DOHH2 (cell line): Measurements from ENCODE around the gene HORMAD1.

Experiments
- EZH2phosphoT487 ChIP-seq: fragments of 200-600 bp; sonication (generic); IDR thresholded peaks from 2 replicates; pipeline ENCODE4 v1.6.1; 2017; ENCODE audit warnings: borderline replicate concordance, mild to moderate bottlenecking, antibody characterized with exemption, low read length, moderate library complexity, mixed read lengths
- TF ChIP-seq, protein P1 (sequence below): fragments of 200-600 bp; sonication (generic); IDR thresholded peaks from one replicate; pipeline ENCODE4 v1.5.1; 2014; ENCODE audit warnings: antibody characterized with exemption, mild to moderate bottlenecking, low read depth, low read length; ENCODE audit not compliant: poor library complexity, severe bottlenecking

DNA sequence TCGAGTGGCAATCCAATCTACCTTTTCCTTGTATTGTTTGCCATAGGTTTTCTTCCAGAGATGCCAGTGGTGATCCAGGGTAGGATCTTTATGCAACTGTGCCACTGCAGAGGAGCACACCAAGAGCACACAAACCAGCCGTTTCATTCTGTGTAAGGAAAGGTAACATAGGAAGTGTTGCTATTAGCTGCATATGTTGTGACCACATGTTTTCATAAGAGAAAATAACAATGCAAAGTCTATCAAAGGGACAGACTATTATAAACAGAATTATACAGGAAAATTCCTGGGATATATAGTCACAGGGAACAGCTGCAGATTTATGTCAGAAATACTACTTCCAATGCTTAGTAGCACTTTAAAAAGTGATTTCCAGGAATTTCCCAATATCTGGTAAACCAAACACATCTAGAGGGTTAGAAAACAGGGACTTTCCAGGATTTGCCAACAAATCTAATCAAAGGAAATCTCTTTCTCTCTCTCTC is 44.0 kb upstream of the HORMAD1 start:
- TF ChIP-seq, protein P1, sequence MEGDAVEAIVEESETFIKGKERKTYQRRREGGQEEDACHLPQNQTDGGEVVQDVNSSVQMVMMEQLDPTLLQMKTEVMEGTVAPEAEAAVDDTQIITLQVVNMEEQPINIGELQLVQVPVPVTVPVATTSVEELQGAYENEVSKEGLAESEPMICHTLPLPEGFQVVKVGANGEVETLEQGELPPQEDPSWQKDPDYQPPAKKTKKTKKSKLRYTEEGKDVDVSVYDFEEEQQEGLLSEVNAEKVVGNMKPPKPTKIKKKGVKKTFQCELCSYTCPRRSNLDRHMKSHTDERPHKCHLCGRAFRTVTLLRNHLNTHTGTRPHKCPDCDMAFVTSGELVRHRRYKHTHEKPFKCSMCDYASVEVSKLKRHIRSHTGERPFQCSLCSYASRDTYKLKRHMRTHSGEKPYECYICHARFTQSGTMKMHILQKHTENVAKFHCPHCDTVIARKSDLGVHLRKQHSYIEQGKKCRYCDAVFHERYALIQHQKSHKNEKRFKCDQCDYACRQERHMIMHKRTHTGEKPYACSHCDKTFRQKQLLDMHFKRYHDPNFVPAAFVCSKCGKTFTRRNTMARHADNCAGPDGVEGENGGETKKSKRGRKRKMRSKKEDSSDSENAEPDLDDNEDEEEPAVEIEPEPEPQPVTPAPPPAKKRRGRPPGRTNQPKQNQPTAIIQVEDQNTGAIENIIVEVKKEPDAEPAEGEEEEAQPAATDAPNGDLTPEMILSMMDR, result no peak
- no peak for TF ChIP-seq EZH2phosphoT487
